Activated T-helper 9 cell treated with anti-CD3 and anti-CD28 coated beads, Interleukin-2, amount 50 U/mL, for 16 hours (primary cell): ENCODE data around the gene NEURL3.
A peak's percentile ranks its signal among the peaks of the same experiment; 100 is the strongest.
"Not testable (repeated sequence)": the region's sequence is repeated elsewhere in the genome, so short reads cannot be mapped to it uniquely, and the experiment has no call there.

Experiments used
- DNase-seq: peaks from one replicate; pipeline ENCODE4 v3.0.0-alpha.2; 2020; ENCODE audit warnings: low read depth

The NEURL3 gene

DNA sequence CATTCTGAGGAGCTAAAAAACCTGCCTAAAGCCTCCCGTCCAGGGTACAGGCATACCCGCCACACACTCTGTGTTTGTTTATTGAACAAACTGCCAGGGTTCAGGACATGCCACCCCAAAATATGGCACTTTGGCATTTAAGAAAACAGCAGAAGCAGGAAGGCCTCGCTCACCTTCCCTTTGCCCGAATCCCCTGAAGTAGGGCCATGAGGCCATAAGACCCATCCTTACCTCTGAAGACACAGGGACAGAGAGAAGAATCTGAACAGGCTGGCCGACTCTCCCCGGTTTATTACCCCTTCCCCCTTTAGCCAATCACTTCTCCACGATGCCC is 1.7 kb upstream of the NEURL3 start:
- no peak for DNase-seq

GRCh38 chr2:96506016-96506906 is 1.1 kb upstream of the NEURL3 start:
- DNase-seq = no peak

- DNase-seq = no peak
Observed at GRCh38 chr2:96503637-96504243, 1.4 kb downstream of the NEURL3 start.

GRCh38 chr2:96502891-96503636 is 2.1 kb downstream of the NEURL3 start:
- no peak for DNase-seq

GRCh38 chr2:96501886-96502810 is 3.0 kb downstream of the NEURL3 start:
- DNase-seq = no peak

DNA sequence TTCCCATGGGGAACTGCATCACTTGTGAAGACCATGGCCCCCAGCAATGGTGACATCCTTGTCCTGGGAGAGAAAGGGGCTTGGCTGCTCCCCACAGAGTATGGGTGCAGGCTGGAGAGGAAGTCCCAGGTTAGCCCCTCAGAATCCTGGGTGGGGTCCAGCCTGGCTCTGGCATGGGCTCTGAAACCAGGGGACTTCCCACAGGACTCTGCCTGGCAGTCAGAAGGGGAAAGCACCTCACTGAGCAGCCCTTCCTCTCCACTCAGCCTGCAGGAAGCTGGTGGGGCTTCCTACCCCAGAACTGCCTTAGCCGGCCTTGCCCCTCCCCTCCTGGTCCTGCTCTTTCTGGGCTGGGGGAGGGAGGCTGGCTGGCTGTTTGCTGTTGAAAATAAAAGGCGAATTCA is 3.7 kb downstream of the NEURL3 start:
- no peak for DNase-seq

DNA sequence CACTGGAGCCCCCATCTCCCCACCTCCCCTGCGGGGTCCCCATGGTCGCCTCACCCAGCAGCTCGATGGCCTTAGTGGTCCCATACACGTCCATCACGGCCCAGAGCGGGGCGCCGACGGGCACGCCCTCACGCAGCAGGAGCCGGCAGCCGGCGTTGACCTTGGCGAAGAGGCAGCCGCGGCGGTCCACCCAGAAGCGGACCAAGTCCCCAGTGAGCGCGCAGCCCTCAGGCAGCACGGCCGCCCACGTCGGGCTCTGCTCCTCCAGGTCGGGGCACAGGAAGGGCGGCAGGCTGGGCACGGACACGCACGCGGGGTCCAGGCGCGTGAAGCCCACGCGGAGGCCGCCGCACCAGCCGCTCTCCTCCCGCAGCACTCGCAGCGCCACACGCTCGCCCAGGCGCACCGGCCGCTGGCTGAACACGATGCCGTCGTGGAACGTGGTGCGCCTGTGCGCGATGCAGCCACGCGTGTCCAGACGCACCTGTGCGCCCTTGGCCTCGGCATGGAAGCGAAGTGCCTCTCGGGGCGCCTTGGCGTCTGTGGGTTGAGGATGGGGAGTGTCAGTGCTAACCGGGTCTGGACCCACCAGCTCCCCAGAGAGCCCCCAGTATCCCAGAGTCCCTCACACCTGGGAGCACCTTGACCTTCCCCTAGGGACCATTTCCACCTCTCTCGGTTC is 4.6 kb downstream of the NEURL3 start:
- DNase-seq = no peak

- no peak for DNase-seq
Observed at GRCh38 chr2:96499061-96499960, 5.8 kb downstream of the NEURL3 start.

DNA sequence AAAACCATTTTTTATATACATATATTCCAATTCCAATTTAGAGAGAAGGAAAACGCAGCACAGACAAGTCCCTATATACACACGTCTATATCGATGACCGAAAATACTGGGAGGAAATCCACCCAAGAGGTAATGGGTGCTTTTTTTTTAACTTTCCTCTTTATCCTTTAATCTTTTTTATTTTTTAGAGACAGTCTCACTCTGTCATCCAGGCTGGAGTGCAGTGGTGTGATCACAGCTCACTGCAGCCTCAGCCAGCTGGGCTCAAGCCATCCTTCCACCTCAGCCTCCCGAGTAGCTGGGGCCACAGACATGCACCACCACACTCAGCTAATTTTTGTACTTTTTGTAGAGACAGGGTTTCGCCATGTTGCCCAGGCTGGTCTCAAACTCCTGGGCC is 6.5 kb downstream of the NEURL3 start:
- not testable (repeated sequence) for DNase-seq

DNA sequence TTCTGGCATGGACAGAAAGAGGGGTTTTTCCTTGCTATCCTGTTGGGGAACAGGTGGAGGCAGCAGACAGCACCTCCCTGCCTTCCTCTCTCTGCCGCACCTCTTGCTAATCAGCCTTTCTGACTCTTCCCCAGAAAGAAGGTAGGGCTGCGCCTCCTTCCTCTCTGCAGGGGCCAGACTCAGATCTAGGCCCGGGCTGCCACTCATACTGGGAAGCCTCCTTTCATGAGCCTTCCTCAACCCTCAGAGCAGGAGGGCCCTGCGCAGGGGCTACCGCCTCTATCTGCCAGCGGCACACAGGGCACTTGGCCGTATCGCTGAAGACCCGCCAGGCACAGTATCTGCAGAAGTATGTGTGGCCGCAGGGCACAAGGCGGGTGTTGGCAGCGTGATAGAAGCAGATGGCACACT is 7.1 kb downstream of the NEURL3 start:
- DNase-seq = no peak

DNA sequence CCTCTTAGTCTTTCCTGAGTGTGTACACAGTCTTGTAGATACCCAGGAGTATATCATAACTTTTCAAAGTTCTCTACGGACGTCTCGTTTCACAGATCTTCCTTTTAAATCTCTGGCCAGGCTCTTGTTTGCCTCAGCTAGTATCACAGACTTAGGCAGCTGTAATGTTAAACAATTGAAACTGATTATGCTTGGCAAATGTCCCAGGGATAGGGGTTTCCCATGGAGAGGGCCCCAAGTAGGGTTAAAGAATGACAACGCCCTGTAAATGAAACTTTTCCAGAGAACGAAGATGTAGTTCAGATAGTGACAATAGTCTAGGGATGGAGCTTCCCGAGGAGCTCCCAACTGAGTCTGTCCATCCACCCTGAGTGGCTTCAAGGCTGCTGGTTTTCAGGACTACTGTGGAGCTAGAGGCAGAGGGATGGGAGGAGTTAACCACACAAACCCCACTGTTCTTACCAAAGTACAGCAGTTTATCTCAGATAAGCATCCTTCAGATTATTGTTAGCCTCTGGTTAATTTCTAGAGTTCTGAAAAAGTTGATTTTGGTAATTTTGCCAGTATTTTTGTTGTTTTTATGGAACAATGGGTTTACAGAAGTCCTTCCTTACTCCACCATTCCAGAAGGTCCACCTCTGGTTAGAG is 9.1 kb downstream of the NEURL3 start:
- no peak for DNase-seq

DNA sequence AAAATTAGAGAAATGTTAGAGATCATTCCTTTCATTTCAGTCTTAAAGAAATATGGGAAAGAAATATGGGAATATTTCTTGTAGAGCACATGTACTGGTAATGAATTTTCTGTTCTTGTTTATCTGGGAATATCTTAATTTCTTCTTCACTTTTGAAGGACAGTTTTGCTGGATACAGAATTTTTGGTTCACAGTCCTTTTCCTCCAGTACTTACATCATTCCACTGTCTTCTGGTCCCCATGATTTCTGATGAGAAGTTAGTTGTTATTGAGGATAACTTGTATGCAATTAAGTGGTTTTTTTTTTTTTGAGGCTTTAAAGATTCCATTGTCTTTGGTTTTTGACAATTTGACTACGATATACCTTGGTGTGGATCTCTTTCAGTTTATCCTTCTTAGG is 11.0 kb downstream of the NEURL3 start:
- DNase-seq = no peak

- no peak for DNase-seq
Observed at GRCh38 chr2:96493072-96493471, 12.1 kb downstream of the NEURL3 start.

DNA sequence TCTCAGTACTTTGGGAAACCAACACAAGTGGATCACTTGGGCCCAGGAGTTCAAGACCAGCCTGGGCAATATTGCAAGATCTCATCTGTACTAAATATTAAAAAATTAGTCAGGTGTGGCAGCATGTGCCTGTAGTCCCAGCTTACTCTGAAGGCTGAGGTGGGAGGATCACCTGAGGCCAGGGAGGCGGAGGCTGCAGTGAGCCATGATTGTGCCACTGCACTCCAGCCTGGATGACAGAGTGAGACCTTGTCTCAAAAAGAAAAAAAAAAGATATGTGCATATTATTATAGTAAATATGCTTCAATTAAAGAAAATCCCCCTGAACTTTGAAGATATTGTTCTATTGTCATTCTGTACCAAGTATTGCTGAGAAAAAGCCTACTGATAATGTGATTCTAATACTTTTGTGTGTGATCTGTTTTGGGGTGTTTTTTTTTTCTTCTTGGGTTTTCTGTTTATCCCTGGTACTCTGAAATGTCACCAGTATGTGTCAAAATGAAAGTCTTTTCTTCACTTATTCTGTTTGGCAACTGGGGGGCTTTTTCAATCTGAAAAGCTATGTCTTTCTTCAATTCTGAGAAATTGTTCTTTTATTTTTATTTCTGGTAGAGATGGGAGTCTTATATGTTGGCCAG is 13.2 kb downstream of the NEURL3 start:
- no peak for DNase-seq

DNA sequence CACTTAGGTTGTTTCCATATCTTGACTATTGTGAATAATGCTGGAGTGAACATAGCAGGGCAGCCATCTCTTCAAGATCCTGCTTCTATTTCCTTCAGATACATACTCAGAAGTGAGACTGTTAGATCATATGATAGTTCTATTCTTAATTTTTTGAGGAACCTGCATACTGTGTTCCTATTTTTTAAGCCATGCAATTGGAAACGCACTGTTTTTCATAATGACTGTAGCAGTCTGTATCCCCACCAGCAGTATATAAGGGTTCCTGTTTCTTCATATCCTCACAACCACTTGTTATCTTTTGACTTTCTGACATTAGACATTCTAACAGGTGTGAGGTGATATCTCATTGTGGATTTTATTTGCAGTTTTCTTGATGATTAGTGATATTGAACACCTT is 15.5 kb downstream of the NEURL3 start:
- no peak for DNase-seq

DNA sequence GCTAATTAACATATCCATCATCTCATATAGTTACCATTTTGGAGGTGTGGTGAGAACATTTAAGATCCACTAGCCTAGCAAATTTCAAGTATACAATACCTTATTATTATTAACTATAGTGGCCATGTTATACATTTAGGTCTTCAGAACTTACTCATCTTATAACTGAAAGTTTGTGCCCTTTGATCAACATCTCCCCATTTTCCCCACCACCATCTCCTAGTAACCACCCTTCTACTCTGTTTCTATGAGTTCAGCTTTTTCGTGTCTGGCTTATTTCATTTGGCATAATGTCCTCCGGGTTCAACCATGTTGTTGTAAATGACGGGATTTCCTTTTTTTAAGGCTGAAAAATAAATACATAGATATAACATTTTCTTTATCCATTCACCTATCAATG is 15.9 kb downstream of the NEURL3 start:
- no peak for DNase-seq

GRCh38 chr2:96486696-96487095 is 18.5 kb downstream of the NEURL3 start:
- no peak for DNase-seq

DNA sequence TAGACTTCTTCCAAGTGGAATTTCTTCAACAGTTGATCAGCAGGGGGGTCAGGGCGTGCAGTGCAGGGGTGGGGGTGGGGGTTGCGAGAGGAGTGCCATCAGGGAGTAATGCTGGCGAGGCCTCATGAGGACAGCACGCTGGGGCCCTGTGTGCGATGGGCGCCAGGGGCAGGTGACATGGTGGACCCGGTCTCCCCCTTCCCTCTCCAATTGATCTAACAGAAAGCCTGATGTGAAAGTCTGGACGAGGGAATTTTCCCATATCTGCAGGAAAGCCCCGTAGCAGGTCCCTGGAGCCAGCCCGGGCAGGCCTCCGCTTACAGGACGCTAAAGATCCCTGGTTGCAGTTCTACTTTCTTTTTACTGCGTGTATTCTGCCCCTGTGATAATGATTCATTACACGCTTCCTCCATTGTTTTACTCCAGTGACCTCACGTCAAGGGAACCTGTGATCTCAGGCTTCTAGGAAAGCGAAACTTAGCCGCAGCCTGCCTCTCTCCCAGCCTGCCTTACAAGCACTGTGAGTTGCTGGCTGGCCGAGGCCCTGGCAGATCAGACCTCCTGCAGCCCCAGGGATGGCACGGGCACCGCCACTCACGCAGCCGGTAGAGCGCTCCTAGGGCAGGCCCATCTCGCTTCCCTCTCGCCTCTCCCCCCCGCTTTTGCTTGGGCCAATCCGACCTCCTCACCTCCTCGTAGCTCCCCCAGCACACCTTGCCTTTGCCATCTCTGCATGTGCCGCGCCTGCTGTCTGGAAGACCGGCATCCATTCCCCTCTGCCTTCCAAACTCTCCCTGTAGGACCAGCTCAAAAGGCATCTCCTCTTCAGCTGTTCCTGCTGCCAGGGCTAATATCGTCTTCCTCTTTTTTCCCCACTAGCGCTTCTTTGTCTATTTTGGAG is 19.2 kb downstream of the NEURL3 start:
- peak; percentile 70 for DNase-seq
